OCI-LY7 (cell line): ENCODE results near the gene MUC6. TPM values are rescaled to one million over a fixed set of nuclear protein-coding genes. Genes with fewer than 3 reads are reported as not detected.

ENCODE experiments used
- BruUV-seq: library from RNA; stranded (reverse); fragments of 400-500 nt; replicated peaks from 2 replicates; lab custom pipeline; 2021; lab: Mats Ljungman, UMichigan
- CTCF ChIA-PET: fragments of 300-600 bp; sonication (Branson Sonifier 250); formaldehyde crosslinking; loops from one replicate; lab custom pipeline; 2022; ENCODE audit warnings: antibody characterized with exemption; ENCODE audit not compliant: unreplicated experiment; lab: Charles Lee
- POLR2A ChIA-PET: fragments of 300-600 bp; sonication (Branson Sonifier 250); formaldehyde crosslinking; loops from one replicate; lab custom pipeline; 2022; ENCODE audit warnings: antibody characterized with exemption; lab: Charles Lee
- DNase-seq: peaks from one replicate; pipeline ENCODE4 v3.0.0-alpha.2; 2015; ENCODE audit warnings: low spot score
- H2AFZ ChIP-seq: fragments of 200-600 bp; sonication (generic), shearing (Covaris generic); 2 replicates; pipeline ENCODE4 v1.6.1; 2014; ENCODE audit warnings: mild to moderate bottlenecking, antibody characterized with exemption, low read length, moderate library complexity
- H3K27ac ChIP-seq: fragments of 200-600 bp; sonication (generic); 2 replicates; pipeline ENCODE4 v1.5.1; 2014; ENCODE audit warnings: mixed run types, low read depth, mild to moderate bottlenecking, moderate library complexity, low read length, inconsistent platforms; ENCODE audit not compliant: poor library complexity, severe bottlenecking
- H3K36me3 ChIP-seq: fragments of 200-600 bp; sonication (generic); 2 replicates; pipeline ENCODE4 v1.6.1; 2014; ENCODE audit warnings: mild to moderate bottlenecking, antibody characterized with exemption, low read length, moderate library complexity, mixed read lengths; ENCODE audit not compliant: insufficient read depth
- H3K4me1 ChIP-seq: fragments of 200-600 bp; sonication (generic); 2 replicates; pipeline ENCODE4 v1.5.1; 2014; ENCODE audit warnings: mild to moderate bottlenecking, low read length; ENCODE audit not compliant: insufficient read depth, poor library complexity, severe bottlenecking
- H3K4me2 ChIP-seq: fragments of 200-600 bp; sonication (generic); 2 replicates; pipeline ENCODE4 v1.6.1; 2014; ENCODE audit warnings: mild to moderate bottlenecking, low read length
- H3K4me3 ChIP-seq: fragments of 200-600 bp; sonication (generic); 2 replicates; pipeline ENCODE4 v1.5.1; 2014; ENCODE audit warnings: mild to moderate bottlenecking, low read depth, low read length; ENCODE audit not compliant: poor library complexity, severe bottlenecking
- H3K79me2 ChIP-seq: fragments of 200-600 bp; sonication (generic); 2 replicates; pipeline ENCODE4 v1.6.1; 2016; ENCODE audit warnings: low read depth, mild to moderate bottlenecking, low read length, moderate library complexity, mixed read lengths; ENCODE audit not compliant: insufficient read depth
- H3K9me2 ChIP-seq: fragments of 200-600 bp; sonication (generic); 2 replicates; pipeline ENCODE4 v1.6.1; 2016; ENCODE audit warnings: mild to moderate bottlenecking, low read length, mixed read lengths; ENCODE audit not compliant: insufficient read depth
- H3K9me3 ChIP-seq: fragments of 200-600 bp; sonication (generic); 2 replicates; pipeline ENCODE4 v1.6.1; 2014; ENCODE audit warnings: mild to moderate bottlenecking, mixed run types, low read length, mixed read lengths
- H4K20me1 ChIP-seq: fragments of 200-600 bp; sonication (generic); 2 replicates; pipeline ENCODE4 v1.6.1; 2014; ENCODE audit warnings: mild to moderate bottlenecking, antibody characterized with exemption, low read length, moderate library complexity, mixed read lengths; ENCODE audit not compliant: insufficient read depth
- EZH2phosphoT487 ChIP-seq: fragments of 200-600 bp; sonication (generic); IDR thresholded peaks from 2 replicates; pipeline ENCODE4 v1.6.1; 2018; ENCODE audit warnings: low read depth, borderline replicate concordance, mild to moderate bottlenecking, mixed run types, antibody characterized with exemption, low read length, moderate library complexity, mixed read lengths
- intact Hi-C: fragments of 100-400 bp; cut with micrococcal nuclease; formaldehyde crosslinking; loops from one replicate; pipeline ENCODE4 v1.10.0; 2022; ENCODE audit not compliant: unreplicated experiment
- total RNA-seq, 2 experiments: library from RNA; depleted of rRNA in 1 of 2; stranded (reverse); fragments of >200 nt in 1 of 2; shearing (Covaris generic) in 1 of 2; gene quantifications; 2 replicates each; pipeline ENCODE4 v1.2.3, GENCODE V29; 2014 to 2022
- TF ChIP-seq, protein P1 (sequence below): fragments of 200-600 bp; sonication (generic); conservative IDR thresholded peaks from 2 replicates; pipeline ENCODE4 v1.5.1; 2014; ENCODE audit warnings: mild to moderate bottlenecking, antibody characterized with exemption, low read length, moderate library complexity, mixed read lengths

Gene MUC6
- total RNA-seq, 2 experiments from 2014 or later = not detected

DNA sequence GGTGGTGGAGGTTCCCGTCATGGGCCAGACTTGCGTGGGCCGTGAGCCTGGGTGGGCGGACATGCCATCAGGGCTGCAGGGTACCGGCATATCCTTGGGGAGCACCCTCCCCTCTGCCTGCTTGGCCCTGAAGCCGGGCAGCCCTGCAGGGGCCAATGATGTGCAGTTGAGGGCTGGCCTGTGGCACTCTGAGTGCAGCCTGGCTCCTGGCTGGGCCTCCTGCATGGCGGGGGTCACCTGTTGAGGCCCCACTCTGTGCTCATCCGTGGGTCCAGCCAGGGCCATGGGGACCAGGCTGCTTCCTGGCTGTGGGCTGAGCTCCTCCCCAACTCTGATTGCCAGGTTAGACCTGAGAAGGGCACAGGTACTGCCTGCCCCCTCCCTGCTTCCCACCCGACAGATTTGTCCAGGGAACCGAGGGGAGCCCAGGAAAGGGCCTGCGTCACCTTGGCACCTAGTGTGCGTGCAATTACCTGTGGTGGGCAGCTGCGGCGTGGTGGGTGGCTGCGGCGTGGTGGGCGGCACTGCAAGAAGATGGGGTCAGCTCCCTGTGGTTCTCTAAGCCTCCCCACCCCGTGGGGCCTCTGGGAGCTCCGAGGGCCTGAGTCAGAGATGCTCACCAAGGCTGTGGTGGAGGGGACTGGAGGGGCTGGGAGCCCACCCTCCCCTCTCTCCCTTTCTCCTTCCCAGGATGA, 16.2 kb downstream of the MUC6 start:
- ChIA-PET POLR2A (interaction anchor here (0.7 kb wide), 1 partner anchor 12 kb away, joined by 4 read pairs; no protein-coding TSS in a partner anchor), CTCF (no interaction called here)
- Histone ChIP-seq H3K9me3 (no peaks in the 10 kb centered on the region), H2AFZ (no peak overlapping the region), H4K20me1 (no peaks in the 10 kb centered on the region), H3K9me2 (no peaks in the 10 kb centered on the region), H3K4me2 (no peak overlapping the region), H3K4me1 (no peaks in the 10 kb centered on the region), H3K79me2 (no peaks in the 10 kb centered on the region), H3K27ac (no peak overlapping the region), H3K4me3 (no peak overlapping the region), H3K36me3 (no peaks in the 10 kb centered on the region)
- TF ChIP-seq, protein P1, sequence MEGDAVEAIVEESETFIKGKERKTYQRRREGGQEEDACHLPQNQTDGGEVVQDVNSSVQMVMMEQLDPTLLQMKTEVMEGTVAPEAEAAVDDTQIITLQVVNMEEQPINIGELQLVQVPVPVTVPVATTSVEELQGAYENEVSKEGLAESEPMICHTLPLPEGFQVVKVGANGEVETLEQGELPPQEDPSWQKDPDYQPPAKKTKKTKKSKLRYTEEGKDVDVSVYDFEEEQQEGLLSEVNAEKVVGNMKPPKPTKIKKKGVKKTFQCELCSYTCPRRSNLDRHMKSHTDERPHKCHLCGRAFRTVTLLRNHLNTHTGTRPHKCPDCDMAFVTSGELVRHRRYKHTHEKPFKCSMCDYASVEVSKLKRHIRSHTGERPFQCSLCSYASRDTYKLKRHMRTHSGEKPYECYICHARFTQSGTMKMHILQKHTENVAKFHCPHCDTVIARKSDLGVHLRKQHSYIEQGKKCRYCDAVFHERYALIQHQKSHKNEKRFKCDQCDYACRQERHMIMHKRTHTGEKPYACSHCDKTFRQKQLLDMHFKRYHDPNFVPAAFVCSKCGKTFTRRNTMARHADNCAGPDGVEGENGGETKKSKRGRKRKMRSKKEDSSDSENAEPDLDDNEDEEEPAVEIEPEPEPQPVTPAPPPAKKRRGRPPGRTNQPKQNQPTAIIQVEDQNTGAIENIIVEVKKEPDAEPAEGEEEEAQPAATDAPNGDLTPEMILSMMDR = no peak
- TF ChIP-seq EZH2phosphoT487 = no peak
- no TSS peak for BruUV-seq
- intact Hi-C loops = no loop called here
- no peak for DNase-seq

DNA sequence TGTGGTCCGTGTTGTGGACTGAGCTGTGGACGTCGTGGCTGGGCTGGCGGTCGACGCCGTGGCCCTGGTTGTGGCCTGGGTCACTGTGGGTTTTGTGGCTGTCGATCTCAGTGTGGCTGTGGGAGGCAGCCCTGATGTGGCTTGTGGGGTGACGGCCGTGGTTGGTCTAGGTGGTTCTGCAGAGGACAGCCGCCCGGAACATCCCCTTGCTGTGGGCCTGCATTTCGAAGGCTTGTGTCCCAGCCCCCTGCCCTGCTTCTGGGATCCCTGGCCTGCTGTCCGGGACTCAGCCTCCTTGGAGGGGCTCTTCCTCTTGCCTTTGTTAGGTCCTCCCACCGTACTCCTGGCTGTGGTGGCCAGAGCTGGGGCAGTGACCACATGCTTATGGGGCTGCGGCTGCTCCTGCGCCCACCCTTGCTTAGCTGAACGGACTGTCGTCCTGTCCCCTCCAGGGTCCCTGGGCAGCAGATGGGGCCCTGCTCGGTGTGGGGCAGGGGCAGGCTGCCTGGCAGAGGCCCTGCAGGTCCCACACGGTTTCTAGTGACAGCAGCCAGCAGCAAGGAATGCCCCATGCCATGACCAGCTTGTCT, 17.1 kb downstream of the MUC6 start:
- no peaks in the 10 kb centered on the region for H3K36me3 ChIP-seq
- no peaks in the 10 kb centered on the region for H3K9me2 ChIP-seq
- no peaks in the 10 kb centered on the region for H3K4me1 ChIP-seq
- no peak for DNase-seq
- no peaks in the 10 kb centered on the region for H3K9me3 ChIP-seq
- CTCF ChIA-PET = no interaction called here
- no TSS peak for BruUV-seq
- H3K4me3 ChIP-seq = no peak overlapping the region
- TF ChIP-seq, protein P1 = no peak
- no peak for TF ChIP-seq EZH2phosphoT487
- POLR2A ChIA-PET = no interaction called here
- H4K20me1 ChIP-seq = no peaks in the 10 kb centered on the region
- no peak overlapping the region for H3K27ac ChIP-seq
- H3K4me2 ChIP-seq = no peak overlapping the region
- H3K79me2 ChIP-seq = no peaks in the 10 kb centered on the region
- intact Hi-C loops = no loop called here
- H2AFZ ChIP-seq = no peak overlapping the region

DNA sequence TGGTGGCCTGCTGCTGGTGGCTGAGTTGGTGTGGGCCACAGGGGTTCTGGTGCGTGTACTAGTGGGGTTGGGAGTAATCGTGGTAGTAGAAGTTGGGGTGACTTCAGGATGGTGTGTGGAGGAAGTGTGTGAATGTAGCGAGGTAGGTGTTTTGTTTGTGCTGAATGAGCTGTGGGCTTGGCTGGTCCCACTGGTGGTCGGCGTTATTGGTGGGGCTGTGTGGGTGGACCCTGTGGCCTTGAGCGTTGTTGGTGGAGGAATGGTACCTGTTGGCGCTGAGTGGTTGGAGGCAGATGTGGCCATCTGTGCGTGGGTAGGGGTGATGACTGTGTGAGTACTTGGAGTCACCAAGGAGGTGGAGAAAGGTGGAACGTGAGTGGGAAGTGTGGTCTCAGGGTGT, 18.4 kb downstream of the MUC6 start:
- no peaks in the 10 kb centered on the region for H3K36me3 ChIP-seq
- DNase-seq = no peak
- no peaks in the 10 kb centered on the region for H3K9me2 ChIP-seq
- H4K20me1 ChIP-seq = no peaks in the 10 kb centered on the region
- no peak for TF ChIP-seq EZH2phosphoT487
- TF ChIP-seq, protein P1 = no peak
- no peak overlapping the region for H3K4me2 ChIP-seq
- no TSS peak for BruUV-seq
- H3K79me2 ChIP-seq = no peaks in the 10 kb centered on the region
- H2AFZ ChIP-seq = no peak overlapping the region
- POLR2A ChIA-PET = no interaction called here
- intact Hi-C loops = no loop called here
- no peak overlapping the region for H3K4me3 ChIP-seq
- CTCF ChIA-PET = no interaction called here
- no peak overlapping the region for H3K27ac ChIP-seq
- no peaks in the 10 kb centered on the region for H3K4me1 ChIP-seq
- no peaks in the 10 kb centered on the region for H3K9me3 ChIP-seq
